Measurements from ENCODE around the gene PGAM5. TPM values are rescaled to one million over a fixed set of nuclear protein-coding genes. Genes with fewer than 3 reads are reported as not detected.

PGAM5 gene
- total and polyA plus RNA-seq, 8 donors, result 1.8 to 49.8 (median 15.5) TPM

- no peaks in the 10 kb centered on the region for H3K27me3 ChIP-seq
- 95 to 99% (median 97%) methylated on average over 5 of the region's 5 CpGs for WGBS, 5 donors
- H3K36me3 ChIP-seq, result peaks cover 49 to 98% (median 97%) of the 10 kb centered on the region in 4 donors
- TF ChIP-seq POLR2AphosphoS5 (IDR thresholded peaks at IDR 0.05) (no peak), CTCF (IDR thresholded peaks at IDR 0.05) (no peak), POLR2A (IDR thresholded peaks at IDR 0.05) (no peak)
- no peak for DNase-seq
- intact Hi-C loops (cut with DNase I; ENCODE audit: low total_unique reads), result no loop called here
- H3K9me3 ChIP-seq, result no peaks in the 10 kb centered on the region
- H3K27ac ChIP-seq, result no peak overlapping the region
- H3K4me1 ChIP-seq, result no peaks in the 10 kb centered on the region
- H3K4me3 ChIP-seq, result no peak overlapping the region
Measured at GRCh38 chr12:132674561-132674960, 36.1 kb upstream of the PGAM5 start.

- Histone ChIP-seq H3K4me1 (no peaks in the 10 kb centered on the region), H3K36me3 (peaks cover 49 to 97% (median 88%) of the 10 kb centered on the region in 4 donors), H3K27ac (no peak overlapping the region), H3K9me3 (no peaks in the 10 kb centered on the region), H3K27me3 (no peaks in the 10 kb centered on the region), H3K4me3 (no peak overlapping the region)
- WGBS, 5 donors, result 84 to 97% (median 89%) methylated on average over 14 of the region's 14 CpGs
- no peak for DNase-seq
- intact Hi-C loops (cut with DNase I; ENCODE audit: low total_unique reads), result no loop called here
- TF ChIP-seq EP300 (IDR thresholded peaks at IDR 0.05) (no peak), POLR2AphosphoS5 (IDR thresholded peaks at IDR 0.05) (no peak), CTCF (IDR thresholded peaks at IDR 0.05) (no peak), POLR2A (IDR thresholded peaks at IDR 0.05) (no peak)
Measured at GRCh38 chr12:132675757-132676432, 34.7 kb upstream of the PGAM5 start.

- Histone ChIP-seq H3K4me3 (no peak overlapping the region), H3K27ac (no peak overlapping the region), H3K27me3 (no peaks in the 10 kb centered on the region), H3K36me3 (peaks cover 42 to 82% (median 73%) of the 10 kb centered on the region in 4 donors), H3K4me1 (no peaks in the 10 kb centered on the region), H3K9me3 (no peaks in the 10 kb centered on the region)
- WGBS, 5 donors, result 91 to 95% (median 94%) methylated on average over 9 of the region's 9 CpGs
- no peak for DNase-seq
- intact Hi-C loops (cut with DNase I; ENCODE audit: low total_unique reads), result no loop called here
- TF ChIP-seq CTCF (IDR thresholded peaks at IDR 0.05), result no peak
- no peak for TF ChIP-seq POLR2A (IDR thresholded peaks at IDR 0.05)
- TF ChIP-seq EP300 (IDR thresholded peaks at IDR 0.05), result no peak
- no peak for TF ChIP-seq POLR2AphosphoS5 (IDR thresholded peaks at IDR 0.05)
Measured at GRCh38 chr12:132677492-132677891, 33.1 kb upstream of the PGAM5 start.

- Histone ChIP-seq H3K4me3 (no peak overlapping the region), H3K4me1 (peaks cover 10 to 33% (median 28%) of the 10 kb centered on the region in 4 donors), H3K9me3 (no peaks in the 10 kb centered on the region), H3K36me3 (peaks cover 0 to 8% (median 5%) of the 10 kb centered on the region in 4 donors), H3K27ac (no peak overlapping the region), H3K27me3 (no peaks in the 10 kb centered on the region)
- TF ChIP-seq POLR2AphosphoS5 (IDR thresholded peaks at IDR 0.05) (no peak), CTCF (IDR thresholded peaks at IDR 0.05) (no peak), POLR2A (IDR thresholded peaks at IDR 0.05) (no peak), EP300 (IDR thresholded peaks at IDR 0.05) (no peak)
- intact Hi-C loops (cut with DNase I; ENCODE audit: low total_unique reads), result no loop called here
- 67 to 82% (median 71%) methylated on average over 5 of the region's 5 CpGs for WGBS, 5 donors
- no peak for DNase-seq
Measured at GRCh38 chr12:132685400-132685799, 25.2 kb upstream of the PGAM5 start.
